Caki2 (cell line): Measurements from ENCODE around the gene CATSPER1. TPM values are rescaled to one million over a fixed set of nuclear protein-coding genes. Genes with fewer than 3 reads are reported as not detected.
A peak's percentile ranks its signal among the peaks of the same experiment; 100 is the strongest.

Experiments used
- DNase-seq: peaks from one replicate; pipeline ENCODE4 v3.0.0-alpha.2; 2015; ENCODE audit warnings: low read depth
- in situ Hi-C: cut with HindIII; loops from 2 replicates; pipeline ENCODE4 v1.10.0; 2016; ENCODE audit warnings: low sequenced_read_pairs, low pct_unique_long_range_greater_than_20kb, mixed read lengths
- total RNA-seq: library from RNA; depleted of rRNA; stranded (reverse); fragments of >200 nt; shearing (Covaris generic); gene quantifications from 2 replicates; pipeline ENCODE4 v1.2.3, GENCODE V29; 2014; ENCODE audit warnings: low replicate concordance

The CATSPER1 gene
- total RNA-seq, 1 experiment from 2014 or later: 2.8 TPM

- in situ Hi-C loops: no loop called here
- DNase-seq: no peak
These were observed 30.2 kb upstream of the CATSPER1 start for GRCh38 chr11:66056501-66056900.

GRCh38 chr11:66055021-66055420, 28.7 kb upstream of the CATSPER1 start:
- DNase-seq: no peak
- in situ Hi-C loops: no loop called here

- no peak for DNase-seq
- in situ Hi-C loops: no loop called here
These were observed 26.3 kb upstream of the CATSPER1 start for GRCh38 chr11:66052664-66052982.

- in situ Hi-C loops: no loop called here
- peak; percentile 98 for DNase-seq
These were observed 25.7 kb upstream of the CATSPER1 start, which contains the start of gene SF3B2 for GRCh38 chr11:66051766-66052663. Gene SF3B2 (plus strand): TSS chr11:66052364. CDS start chr11:66052385, 21 bp downstream.

GRCh38 chr11:66051371-66051765, 25.1 kb upstream of the CATSPER1 start:
- no peak for DNase-seq
- in situ Hi-C loops: no loop called here

- in situ Hi-C loops: no loop called here
- DNase-seq: no peak
These were observed 24.4 kb upstream of the CATSPER1 start for GRCh38 chr11:66050581-66051231.

- in situ Hi-C loops: no loop called here
- no peak for DNase-seq
These were observed 22.5 kb upstream of the CATSPER1 start, which contains the start of gene GAL3ST3 for GRCh38 chr11:66048547-66049323. Gene GAL3ST3 (minus strand): TSS chr11:66049161. CDS start chr11:66045415, 3,746 bp downstream.

GRCh38 chr11:66047541-66048365, 21.5 kb upstream of the CATSPER1 start:
- in situ Hi-C loops: no loop called here
- DNase-seq: peak; percentile 12

- no peak for DNase-seq
- in situ Hi-C loops: no loop called here
These were observed 20.6 kb upstream of the CATSPER1 start for GRCh38 chr11:66046901-66047300.

- DNase-seq: peak; percentile 39
- in situ Hi-C loops: no loop called here
These were observed 18.9 kb upstream of the CATSPER1 start for GRCh38 chr11:66045177-66045639.

- no peak for DNase-seq
- in situ Hi-C loops: no loop called here
These were observed 18.5 kb upstream of the CATSPER1 start for GRCh38 chr11:66044757-66045156.

GRCh38 chr11:66042996-66043906, 17.0 kb upstream of the CATSPER1 start:
- no peak for DNase-seq
- in situ Hi-C loops: no loop called here

- no peak for DNase-seq
- in situ Hi-C loops: no loop called here
These were observed 16.1 kb upstream of the CATSPER1 start for GRCh38 chr11:66042227-66042995.

- in situ Hi-C loops: no loop called here
- no peak for DNase-seq
These were observed 13.5 kb upstream of the CATSPER1 start for GRCh38 chr11:66039765-66040164.

GRCh38 chr11:66037327-66037726, 11.0 kb upstream of the CATSPER1 start:
- in situ Hi-C loops: no loop called here
- no peak for DNase-seq

GRCh38 chr11:66036334-66036710, 10.0 kb upstream of the CATSPER1 start:
- DNase-seq: no peak
- in situ Hi-C loops: no loop called here
